Measurements from ENCODE around the gene ANKMY2. TPM values are rescaled to one million over a fixed set of nuclear protein-coding genes. Genes with fewer than 3 reads are reported as not detected.

Gene ANKMY2
- total RNA-seq, 4 donors from 2014 or later: 5.2 to 16.2 (median 9.4) TPM

DNA sequence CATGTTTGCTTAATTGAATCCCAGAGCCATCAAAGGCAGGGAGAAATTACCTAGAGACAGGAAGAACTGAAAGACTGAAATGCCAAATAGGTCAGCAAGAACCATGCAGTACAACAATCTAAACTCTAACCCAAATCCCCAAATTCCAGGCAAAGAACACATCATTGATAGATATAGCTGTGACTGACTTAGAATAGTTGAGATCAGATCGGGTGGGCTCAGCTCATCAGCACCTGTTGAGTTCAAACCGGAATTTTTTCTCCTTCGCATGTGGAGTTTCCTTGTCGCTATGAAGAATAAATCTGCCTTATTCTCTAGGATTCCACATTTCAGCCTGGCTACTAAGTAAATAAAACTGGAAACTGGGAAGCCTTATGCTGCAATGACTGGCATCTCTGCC, 1.4 kb downstream of the ANKMY2 start:
- 64% methylated on average over 4 of the region's 4 CpGs for WGBS
- no peak for TF ChIP-seq POLR2AphosphoS5 (IDR thresholded peaks at IDR 0.05)
- TF ChIP-seq, protein P1, sequence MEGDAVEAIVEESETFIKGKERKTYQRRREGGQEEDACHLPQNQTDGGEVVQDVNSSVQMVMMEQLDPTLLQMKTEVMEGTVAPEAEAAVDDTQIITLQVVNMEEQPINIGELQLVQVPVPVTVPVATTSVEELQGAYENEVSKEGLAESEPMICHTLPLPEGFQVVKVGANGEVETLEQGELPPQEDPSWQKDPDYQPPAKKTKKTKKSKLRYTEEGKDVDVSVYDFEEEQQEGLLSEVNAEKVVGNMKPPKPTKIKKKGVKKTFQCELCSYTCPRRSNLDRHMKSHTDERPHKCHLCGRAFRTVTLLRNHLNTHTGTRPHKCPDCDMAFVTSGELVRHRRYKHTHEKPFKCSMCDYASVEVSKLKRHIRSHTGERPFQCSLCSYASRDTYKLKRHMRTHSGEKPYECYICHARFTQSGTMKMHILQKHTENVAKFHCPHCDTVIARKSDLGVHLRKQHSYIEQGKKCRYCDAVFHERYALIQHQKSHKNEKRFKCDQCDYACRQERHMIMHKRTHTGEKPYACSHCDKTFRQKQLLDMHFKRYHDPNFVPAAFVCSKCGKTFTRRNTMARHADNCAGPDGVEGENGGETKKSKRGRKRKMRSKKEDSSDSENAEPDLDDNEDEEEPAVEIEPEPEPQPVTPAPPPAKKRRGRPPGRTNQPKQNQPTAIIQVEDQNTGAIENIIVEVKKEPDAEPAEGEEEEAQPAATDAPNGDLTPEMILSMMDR (IDR thresholded peaks at IDR 0.05): no peak
- no peak for TF ChIP-seq POLR2A (IDR thresholded peaks at IDR 0.05)
- TF ChIP-seq EP300 (IDR thresholded peaks at IDR 0.05): no peak
- Histone ChIP-seq H3K27ac (peak overlapping the region; percentile 90), H3K4me3 (peak overlapping the region; percentile 68), H3K9me3 (no peaks in the 10 kb centered on the region), H3K27me3 (no peaks in the 10 kb centered on the region), H3K36me3 (no peaks in the 10 kb centered on the region), H3K4me1 (peaks cover 36% of the 10 kb centered on the region)
- no peak for DNase-seq (ENCODE audit: low spot score in 2 of 2)

DNA sequence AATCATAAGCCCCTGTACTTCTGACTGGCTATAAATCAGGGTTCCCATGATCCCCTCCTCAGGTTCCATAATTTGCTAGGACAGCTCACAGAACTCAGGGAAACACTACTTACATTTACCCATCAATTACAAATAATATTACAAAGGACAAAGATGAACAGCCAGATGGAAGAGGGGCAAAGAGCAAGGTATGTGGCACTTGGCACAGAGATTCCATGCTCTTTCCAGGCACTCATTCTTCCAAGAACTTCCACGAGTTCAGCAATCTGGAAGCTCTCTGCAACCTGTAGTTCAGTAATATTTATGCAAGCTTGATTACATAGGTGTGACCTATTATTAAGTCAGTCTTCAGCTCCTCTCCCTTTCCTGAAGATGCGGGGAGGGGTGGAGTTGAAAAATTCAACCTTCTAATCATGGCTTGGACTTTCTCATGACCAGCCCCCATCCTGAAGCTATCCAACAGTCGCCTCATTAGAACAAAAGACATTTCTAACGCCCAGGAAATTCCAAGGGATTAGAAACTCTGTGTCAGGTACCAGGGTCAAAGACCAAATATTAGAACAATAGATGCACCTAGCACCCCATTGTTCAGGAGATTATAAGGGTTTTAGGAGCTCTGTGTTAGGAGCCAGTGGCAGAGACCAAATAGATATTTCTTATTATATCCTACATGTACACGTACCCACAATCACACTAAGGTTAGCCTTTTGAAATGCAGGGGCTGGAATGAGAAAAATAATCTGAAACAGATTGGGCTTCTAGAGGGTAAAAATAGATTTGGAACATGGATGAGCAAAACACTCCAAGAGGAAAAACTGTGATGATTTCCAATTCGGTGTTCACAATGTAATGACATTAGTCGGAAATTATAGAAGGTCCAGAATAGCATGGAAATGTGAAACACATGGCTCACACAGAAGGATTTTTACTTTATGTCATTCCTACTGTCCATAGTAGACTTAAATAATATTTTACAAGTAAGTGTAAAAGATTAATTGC, 7.0 kb downstream of the ANKMY2 start:
- no peaks in the 10 kb centered on the region for H3K9me3 ChIP-seq

DNA sequence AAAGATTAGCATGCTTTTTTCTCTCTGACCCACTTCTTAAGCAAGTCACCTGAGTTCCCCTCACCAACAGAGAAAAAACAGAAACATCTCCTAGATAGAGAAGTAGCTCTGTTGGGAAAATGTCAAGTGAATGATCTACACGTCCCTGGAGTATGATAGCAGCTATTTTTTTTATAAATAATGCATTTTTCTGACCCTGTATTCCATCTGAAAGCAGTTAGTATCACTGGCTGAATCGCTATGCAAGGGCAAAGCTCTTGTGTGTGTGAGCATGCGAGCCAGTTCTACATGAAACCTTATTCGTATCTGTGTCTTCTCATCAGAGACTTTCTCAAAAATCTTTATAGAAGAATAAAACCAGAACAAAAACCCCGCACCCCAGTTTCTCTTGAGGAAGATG, 8.2 kb downstream of the ANKMY2 start:
- 60% methylated on average over 5 of the region's 5 CpGs for WGBS
- Histone ChIP-seq H3K4me1 (peaks cover 22% of the 10 kb centered on the region), H3K36me3 (no peaks in the 10 kb centered on the region), H3K9me3 (no peaks in the 10 kb centered on the region), H3K27me3 (no peaks in the 10 kb centered on the region), H3K4me3 (no peak overlapping the region), H3K27ac (no peak overlapping the region)
- no peak for DNase-seq (ENCODE audit: low spot score in 2 of 2)
- TF ChIP-seq POLR2AphosphoS5 (IDR thresholded peaks at IDR 0.05): no peak
- TF ChIP-seq POLR2A (IDR thresholded peaks at IDR 0.05): no peak
- TF ChIP-seq, protein P1 (IDR thresholded peaks at IDR 0.05): no peak
- no peak for TF ChIP-seq EP300 (IDR thresholded peaks at IDR 0.05)

More for the DNA sequence above, 7.0 kb downstream of the ANKMY2 start:
- Histone ChIP-seq H3K4me3 (no peak overlapping the region), H3K27me3 (no peaks in the 10 kb centered on the region), H3K4me1 (peaks cover 25% of the 10 kb centered on the region), H3K36me3 (no peaks in the 10 kb centered on the region), H3K27ac (no peak overlapping the region)
- TF ChIP-seq, protein P1 (IDR thresholded peaks at IDR 0.05): no peak
- no peak for TF ChIP-seq EP300 (IDR thresholded peaks at IDR 0.05)
- no peak for TF ChIP-seq POLR2AphosphoS5 (IDR thresholded peaks at IDR 0.05)
- TF ChIP-seq POLR2A (IDR thresholded peaks at IDR 0.05): no peak
- no peak for DNase-seq (ENCODE audit: low spot score in 2 of 2)
- WGBS: 69% methylated on average over 7 of the region's 7 CpGs

DNA sequence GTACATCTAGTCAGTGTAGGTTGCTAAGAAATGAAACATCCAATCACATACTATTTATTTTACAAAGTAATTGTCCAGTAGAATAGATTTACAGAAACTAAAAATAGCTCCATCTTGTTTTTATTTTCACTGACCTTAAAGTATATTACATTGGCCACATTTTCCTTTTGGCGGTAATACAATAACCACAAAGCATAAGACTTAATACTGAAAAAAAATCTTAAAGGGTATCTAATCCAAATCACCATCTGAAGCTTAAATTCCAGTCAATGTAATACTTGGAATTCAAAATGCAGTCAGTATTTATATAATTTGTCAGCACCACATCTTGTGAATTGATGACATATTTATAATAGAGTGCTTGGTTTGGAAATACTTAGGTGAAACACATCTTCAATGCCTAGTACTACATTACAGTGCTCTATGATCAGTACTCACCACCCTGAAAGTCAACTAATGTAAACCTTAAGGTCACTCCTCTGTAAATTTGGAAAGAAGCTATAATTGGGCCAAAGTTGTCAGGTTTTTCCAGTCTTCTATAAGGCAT, 8.9 kb downstream of the ANKMY2 start:
- DNase-seq (ENCODE audit: low spot score in 2 of 2): no peak
- no peaks in the 10 kb centered on the region for H3K36me3 ChIP-seq
- WGBS: 60% methylated on average over 1 of the region's 1 CpG
- no peak overlapping the region for H3K4me3 ChIP-seq
- H3K27ac ChIP-seq: no peak overlapping the region
- TF ChIP-seq EP300 (IDR thresholded peaks at IDR 0.05): no peak
- no peak for TF ChIP-seq POLR2A (IDR thresholded peaks at IDR 0.05)
- no peak for TF ChIP-seq POLR2AphosphoS5 (IDR thresholded peaks at IDR 0.05)
- TF ChIP-seq, protein P1 (IDR thresholded peaks at IDR 0.05): no peak
- H3K9me3 ChIP-seq: no peaks in the 10 kb centered on the region
- peaks cover 22% of the 10 kb centered on the region for H3K4me1 ChIP-seq
- H3K27me3 ChIP-seq: no peaks in the 10 kb centered on the region

DNA sequence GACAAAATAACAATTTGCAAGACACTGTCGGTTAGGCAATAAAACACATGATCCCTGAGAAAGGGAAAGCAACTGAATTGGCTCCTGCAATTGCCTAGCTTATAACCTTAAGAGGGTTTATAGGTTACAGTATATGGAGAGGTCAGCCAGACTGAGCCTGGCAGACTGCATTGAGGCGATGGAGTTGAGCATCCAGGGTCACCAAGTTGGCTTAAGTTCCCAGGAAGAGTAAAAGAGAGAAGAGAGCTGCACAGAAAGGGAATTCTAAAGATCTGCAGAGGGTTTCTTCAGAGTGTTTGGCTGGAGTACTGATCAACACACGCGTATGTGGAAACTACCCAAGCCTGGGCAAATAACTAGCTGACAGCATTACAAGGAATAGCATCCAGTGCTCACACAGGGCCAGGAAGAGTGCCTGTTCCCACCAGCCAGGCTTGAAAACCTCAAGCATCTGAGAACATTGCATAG, 11.2 kb downstream of the ANKMY2 start:
- Histone ChIP-seq H3K9me3 (no peaks in the 10 kb centered on the region), H3K27me3 (no peaks in the 10 kb centered on the region), H3K36me3 (no peaks in the 10 kb centered on the region), H3K4me1 (peaks cover 22% of the 10 kb centered on the region), H3K27ac (no peak overlapping the region), H3K4me3 (no peak overlapping the region)
- peak in 1 of 3 donors; percentile 19 for TF ChIP-seq POLR2AphosphoS5 (IDR thresholded peaks at IDR 0.05)
- TF ChIP-seq, protein P1 (IDR thresholded peaks at IDR 0.05): no peak
- 66% methylated on average over 4 of the region's 4 CpGs for WGBS
- no peak for DNase-seq (ENCODE audit: low spot score in 2 of 2)

Data from suprapubic skin (tissue), 4 donors.